ENCODE data around the gene BTBD7. TPM values are rescaled to one million over a fixed set of nuclear protein-coding genes. Genes with fewer than 3 reads are reported as not detected.

BTBD7 gene
- total and polyA plus RNA-seq, 2 donors (not counting 3 experiments of a cell fraction or from before 2014, with no cell fraction given), result 20.9 to 50.2 TPM

- Histone ChIP-seq H3K79me2 (ENCODE audit: control insufficient read depth, insufficient read depth, low read length) (peaks cover 87% of the 10 kb centered on the region), H3K4me1 (ENCODE audit: control insufficient read depth, extremely low read depth, insufficient read depth, low read length) (peaks cover 34% of the 10 kb centered on the region), H3K27ac (ENCODE audit: insufficient read depth, low read depth, low read length) (no peak overlapping the region), H3K27me3 (ENCODE audit: control insufficient read depth in 2 of 2, insufficient read depth in 2 of 2, low read length in 2 of 2) (no peaks in the 10 kb centered on the region), H4K20me1 (replicated peaks; ENCODE audit: control insufficient read depth, extremely low read depth, insufficient read depth, low read length) (peaks cover 19% of the 10 kb centered on the region), H3K4me3 (replicated peaks in 1 of 3; ENCODE audit: insufficient read depth in 1 of 3, low read depth in 1 of 3, low read length in 3 of 3) (no peak overlapping the region), H3K4me2 (ENCODE audit: insufficient read depth, low read length) (no peak overlapping the region), H3K9me1 (replicated peaks; ENCODE audit: control insufficient read depth, extremely low read depth, insufficient read depth, low read length) (no peaks in the 10 kb centered on the region), H3K9me3 (replicated peaks; ENCODE audit: control insufficient read depth, insufficient read depth, low read length) (no peaks in the 10 kb centered on the region), H3K9ac (replicated peaks; ENCODE audit: extremely low read depth, insufficient read depth, low read length) (no peak overlapping the region), H2AFZ (ENCODE audit: low read depth, low read length) (no peak overlapping the region), H3K36me3 (ENCODE audit: control insufficient read depth in 2 of 2, extremely low read depth in 1 of 2, insufficient read depth in 2 of 2, low read length in 2 of 2) (no peaks in the 10 kb centered on the region)
- no peak for FAIRE-seq
- POLR2A ChIA-PET, result interaction anchor here (1.3 kb wide), 1 partner anchor 15 kb away, joined by 3 read pairs; no protein-coding TSS in a partner anchor
- no TSS peak for BruUV-seq (replicated peaks)
- dilution Hi-C loops (cut with MboI; ENCODE audit: extremely low pct_ligation_motif_present, low sequenced_read_pairs), result no loop called here
- intact Hi-C loops (cut with micrococcal nuclease), result no loop called here
- CTCF ChIA-PET, result interaction anchor here (0.6 to 1.8 kb wide), 2 partner anchors 17 to 72 kb away, joined by 3 to 7 read pairs; no protein-coding TSS in a partner anchor
- TF ChIP-seq POLR2A (IDR thresholded peaks at IDR 0.05; ENCODE audit: low read depth, low read length) (no peak), GATA2 (IDR thresholded peaks at IDR 0.05; ENCODE audit: insufficient read depth, insufficient read length, low read depth, low read length) (no peak), EZH2 (IDR thresholded peaks at IDR 0.05; ENCODE audit: borderline replicate concordance, low read depth, low read length, severe bottlenecking) (no peak), CTCF (IDR thresholded peaks at IDR 0.05; ENCODE audit: extremely low read depth in 1 of 2, insufficient read depth in 1 of 2, low read depth in 1 of 2, low read length in 2 of 2) (no peak), MYC (IDR thresholded peaks at IDR 0.05; ENCODE audit: low read depth, low read length) (no peak), JUN (IDR thresholded peaks at IDR 0.05; ENCODE audit: borderline replicate concordance, insufficient read depth, insufficient read length, low read depth) (no peak), POLR2AphosphoS5 (IDR thresholded peaks at IDR 0.05; ENCODE audit: insufficient read depth, low read depth, low read length) (no peak), MAX (IDR thresholded peaks at IDR 0.05; ENCODE audit: insufficient read depth, insufficient read length) (no peak), FOS (IDR thresholded peaks at IDR 0.05; ENCODE audit: borderline replicate concordance, insufficient read depth, low read length) (no peak)
- DNase-seq (ENCODE audit: low read depth, low spot score), result no peak
Measured at GRCh38 chr14:93316716-93317115, 16.1 kb downstream of the BTBD7 start.

Data from endothelial cell of umbilical vein (primary cell).